Measurements from ENCODE around the gene UBE3D. TPM values are rescaled to one million over a fixed set of nuclear protein-coding genes. Genes with fewer than 3 reads are reported as not detected.

Gene UBE3D
- total RNA-seq, 1 experiment from 2014 or later = 9.5 TPM

- no peak for DNase-seq
- no peaks in the 10 kb centered on the region for H3K36me3 Mint-ChIP-seq (ENCODE audit: insufficient read depth, unreplicated experiment)
- no peak overlapping the region for H3K27ac Mint-ChIP-seq (ENCODE audit: unreplicated experiment)
Observed at GRCh38 chr6:82924799-82925535, 140.7 kb downstream of the UBE3D start.

GRCh38 chr6:82921258-82921657 is 144.4 kb downstream of the UBE3D start:
- Mint-ChIP-seq H3K27me3 (ENCODE audit: unreplicated experiment) (no peaks in the 10 kb centered on the region), H3K36me3 (ENCODE audit: insufficient read depth, unreplicated experiment) (no peaks in the 10 kb centered on the region), H3K9me3 (ENCODE audit: low read depth, unreplicated experiment) (peaks cover 5% of the 10 kb centered on the region), H3K4me1 (ENCODE audit: low read depth, unreplicated experiment) (peaks cover 15% of the 10 kb centered on the region), H3K27ac (ENCODE audit: unreplicated experiment) (no peak overlapping the region), H3K4me3 (ENCODE audit: low read depth, unreplicated experiment) (no peak overlapping the region)
- intact Hi-C loops (cut with micrococcal nuclease; ENCODE audit: unreplicated experiment) = no loop called here
- BruUV-seq (replicated peaks) = no TSS peak
- no peak for TF ChIP-seq CTCF (IDR thresholded peaks at IDR 0.05; ENCODE audit: unreplicated experiment)
- no peak for DNase-seq
- CTCF ChIA-PET = no interaction called here

More at GRCh38 chr6:82924799-82925535, 140.7 kb downstream of the UBE3D start:
- BruUV-seq (replicated peaks) = no TSS peak
- intact Hi-C loops (cut with micrococcal nuclease; ENCODE audit: unreplicated experiment) = no loop called here
- H3K4me1 Mint-ChIP-seq (ENCODE audit: low read depth, unreplicated experiment) = no peaks in the 10 kb centered on the region
- H3K9me3 Mint-ChIP-seq (ENCODE audit: low read depth, unreplicated experiment) = peaks cover 2% of the 10 kb centered on the region
- no peak for TF ChIP-seq CTCF (IDR thresholded peaks at IDR 0.05; ENCODE audit: unreplicated experiment)
- no peaks in the 10 kb centered on the region for H3K27me3 Mint-ChIP-seq (ENCODE audit: unreplicated experiment)
- CTCF ChIA-PET = no interaction called here
- H3K4me3 Mint-ChIP-seq (ENCODE audit: low read depth, unreplicated experiment) = no peak overlapping the region

- TF ChIP-seq CTCF (IDR thresholded peaks at IDR 0.05; ENCODE audit: unreplicated experiment) = no peak
- H3K4me1 Mint-ChIP-seq (ENCODE audit: low read depth, unreplicated experiment) = peaks cover 15% of the 10 kb centered on the region
- BruUV-seq (replicated peaks) = no TSS peak
- no peaks in the 10 kb centered on the region for H3K36me3 Mint-ChIP-seq (ENCODE audit: insufficient read depth, unreplicated experiment)
- H3K9me3 Mint-ChIP-seq (ENCODE audit: low read depth, unreplicated experiment) = peaks cover 5% of the 10 kb centered on the region
- peak; percentile 18 for DNase-seq
- H3K4me3 Mint-ChIP-seq (ENCODE audit: low read depth, unreplicated experiment) = peak overlapping the region; percentile 35
- intact Hi-C loops (cut with micrococcal nuclease; ENCODE audit: unreplicated experiment) = no loop called here
- H3K27me3 Mint-ChIP-seq (ENCODE audit: unreplicated experiment) = no peaks in the 10 kb centered on the region
- peak overlapping the region; percentile 23 for H3K27ac Mint-ChIP-seq (ENCODE audit: unreplicated experiment)
- CTCF ChIA-PET = interaction anchor here (0.6 kb wide), 1 partner anchor 21 kb away, joined by 3 read pairs; no protein-coding TSS in a partner anchor
Observed at GRCh38 chr6:82917346-82918064, 148.1 kb downstream of the UBE3D start.

DNA sequence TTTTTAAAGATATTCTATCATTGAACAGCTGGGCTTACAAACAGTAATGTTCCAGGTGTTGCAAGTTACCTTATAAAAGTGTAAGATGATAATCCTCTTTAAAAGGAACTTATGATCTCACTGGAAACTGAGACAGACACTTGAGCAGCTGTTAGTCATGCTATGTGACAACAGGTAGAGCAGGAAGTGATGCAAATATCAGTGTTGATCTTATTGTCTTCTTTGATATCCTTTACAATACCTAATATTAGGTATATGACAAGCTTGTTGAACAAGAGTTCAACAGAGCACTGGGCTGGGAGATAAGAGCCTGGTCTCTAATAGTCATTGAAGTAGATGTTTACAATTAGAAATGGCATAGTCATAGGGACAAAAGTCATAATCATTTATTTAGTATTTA is 150.0 kb downstream of the UBE3D start:
- H3K36me3 Mint-ChIP-seq (ENCODE audit: insufficient read depth, unreplicated experiment) = no peaks in the 10 kb centered on the region
- no peak overlapping the region for H3K4me3 Mint-ChIP-seq (ENCODE audit: low read depth, unreplicated experiment)
- no peaks in the 10 kb centered on the region for H3K27me3 Mint-ChIP-seq (ENCODE audit: unreplicated experiment)
- intact Hi-C loops (cut with micrococcal nuclease; ENCODE audit: unreplicated experiment) = no loop called here
- peaks cover 15% of the 10 kb centered on the region for H3K4me1 Mint-ChIP-seq (ENCODE audit: low read depth, unreplicated experiment)
- no TSS peak for BruUV-seq (replicated peaks)
- peaks cover 5% of the 10 kb centered on the region for H3K9me3 Mint-ChIP-seq (ENCODE audit: low read depth, unreplicated experiment)
- no peak for TF ChIP-seq CTCF (IDR thresholded peaks at IDR 0.05; ENCODE audit: unreplicated experiment)
- H3K27ac Mint-ChIP-seq (ENCODE audit: unreplicated experiment) = no peak overlapping the region
- CTCF ChIA-PET = no interaction called here
- DNase-seq = no peak
